Stomach (tissue), 4 donors: ENCODE data around the gene DUSP16.

Experiments
- CTCF ChIP-seq, 7 experiments: fragments of 450-650 bp in 4 of 7; fragments of 200-600 bp in 3 of 7; sonication (generic) in 3 of 7; IDR thresholded peaks; one replicate each; pipeline ENCODE4 v1.5.1; 2016 to 2019; ENCODE audit warnings: antibody characterized with exemption in 7 of 7, control low read depth in 2 of 7, mild to moderate bottlenecking in 1 of 7
- POLR2A ChIP-seq, 4 donors: fragments of 450-650 bp; IDR thresholded peaks; one replicate each; pipeline ENCODE4 v1.6.1; 2016; ENCODE audit warnings: antibody characterized with exemption in 4 of 4, control low read depth in 2 of 4, mild to moderate bottlenecking in 1 of 4, moderate library complexity in 1 of 4

GRCh38 chr12:12555656-12556055 is 7.0 kb downstream of the DUSP16 start:
- TF ChIP-seq POLR2A (IDR thresholded peaks at IDR 0.05) (no peak), CTCF (IDR thresholded peaks at IDR 0.05) (no peak)
